ENCODE results near the gene RIBC1.
A peak's percentile ranks its signal among the peaks of the same experiment; 100 is the strongest.
"Not testable (repeated sequence)": the region's sequence is repeated elsewhere in the genome, so short reads cannot be mapped to it uniquely, and the experiment has no call there.

The RIBC1 gene

GRCh38 chrX:53422861-53423306 lies at the start of gene RIBC1:
TSS of gene RIBC1 (plus strand) at chrX:53422873. CDS start at chrX:53426277, 3,404 bp downstream.
- no peak for DNase-seq

DNA sequence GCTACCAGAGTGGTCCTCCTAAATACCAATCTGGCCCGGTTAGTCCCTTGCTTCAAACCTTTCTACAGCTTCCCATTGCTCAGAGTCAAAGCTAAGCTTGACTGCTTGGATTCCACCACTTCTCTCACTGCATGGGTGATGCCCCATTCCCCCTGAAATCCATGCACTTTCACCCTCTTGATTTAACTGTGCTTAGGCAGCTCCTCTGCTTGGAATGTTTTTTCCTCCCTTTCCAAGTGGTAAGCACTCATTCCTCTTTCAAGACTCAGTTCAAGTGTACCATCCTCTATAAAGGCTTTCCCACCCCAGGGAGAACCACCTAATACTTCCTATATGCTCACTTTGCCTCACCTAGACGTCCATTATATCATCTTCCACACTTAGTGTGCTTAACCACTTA lies 49.4 kb upstream of the RIBC1 start:
- DNase-seq: no peak

DNA sequence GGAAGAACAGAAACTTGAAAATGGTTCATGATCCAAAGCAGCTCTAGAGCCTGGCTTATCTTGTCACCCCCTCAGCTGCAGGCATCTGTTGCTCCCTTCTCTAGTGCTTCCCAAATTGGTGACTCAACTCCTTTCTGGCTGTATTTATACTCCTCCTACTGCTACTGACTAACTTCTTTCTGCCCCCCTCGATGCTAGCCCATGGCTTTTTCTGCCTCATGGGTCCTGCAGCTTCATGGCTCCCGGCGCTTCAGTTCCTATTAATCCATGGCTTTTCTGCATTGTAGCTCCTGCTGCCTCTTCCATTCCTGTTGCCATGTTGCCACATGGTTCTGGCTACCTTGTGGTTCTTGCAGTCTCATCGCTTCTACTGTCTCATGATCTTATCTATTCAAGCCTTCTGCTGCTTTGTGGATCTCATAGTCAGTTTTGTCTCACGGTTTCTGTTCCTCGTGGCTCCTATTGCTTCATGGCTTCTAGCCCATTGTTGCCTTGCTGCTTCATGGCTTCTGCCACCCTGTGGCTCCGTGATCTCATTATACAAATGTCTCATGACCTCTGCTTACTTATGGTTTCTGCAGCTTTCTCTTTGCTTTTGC lies 48.4 kb upstream of the RIBC1 start:
- DNase-seq: no peak

DNA sequence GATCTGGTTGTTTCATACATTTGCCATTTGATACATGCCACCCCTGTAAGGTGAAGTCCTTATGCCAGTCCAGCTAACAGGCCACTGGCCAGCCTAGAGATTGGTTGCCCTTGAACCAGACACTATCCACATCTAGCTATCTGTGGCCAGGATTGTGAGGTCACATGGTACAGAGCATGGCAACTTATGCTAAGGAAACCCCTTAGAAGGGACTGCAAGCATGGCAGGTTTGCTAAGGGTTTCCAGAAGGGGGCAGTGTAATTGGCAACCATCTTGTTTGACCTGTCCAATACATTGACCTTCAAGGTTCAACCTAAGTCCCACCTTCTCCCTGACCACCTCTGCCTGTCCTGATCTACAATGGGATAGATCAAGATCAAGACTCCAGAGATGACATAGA lies 47.8 kb upstream of the RIBC1 start:
- DNase-seq: no peak

GRCh38 chrX:53376888-53377287 lies 45.8 kb upstream of the RIBC1 start:
- DNase-seq: no peak

- DNase-seq: no peak
Measured at GRCh38 chrX:53377464-53377863, 45.2 kb upstream of the RIBC1 start.

GRCh38 chrX:53379008-53379710 lies 43.5 kb upstream of the RIBC1 start:
- no peak for DNase-seq

DNA sequence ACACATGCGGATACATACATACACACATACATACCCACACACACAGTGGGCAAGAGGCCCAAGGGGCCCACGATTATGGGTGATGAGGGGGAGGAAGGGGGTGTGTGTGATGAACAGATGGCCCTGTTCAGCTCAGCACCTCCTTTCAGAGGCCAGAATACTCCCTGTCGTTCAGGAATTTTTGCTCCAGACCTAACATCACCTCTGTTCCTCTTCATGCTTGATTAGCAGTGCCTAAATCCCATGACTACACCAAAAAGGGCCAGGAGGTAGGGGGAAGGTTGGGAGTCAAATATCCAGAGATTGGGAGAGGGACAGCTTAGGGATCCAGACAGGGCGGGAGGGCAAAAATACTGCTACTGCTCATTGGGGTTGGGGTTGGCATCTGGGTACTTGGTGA lies 42.9 kb upstream of the RIBC1 start:
- DNase-seq: no peak

GRCh38 chrX:53383376-53384076 lies 39.1 kb upstream of the RIBC1 start:
- DNase-seq: no peak

DNA sequence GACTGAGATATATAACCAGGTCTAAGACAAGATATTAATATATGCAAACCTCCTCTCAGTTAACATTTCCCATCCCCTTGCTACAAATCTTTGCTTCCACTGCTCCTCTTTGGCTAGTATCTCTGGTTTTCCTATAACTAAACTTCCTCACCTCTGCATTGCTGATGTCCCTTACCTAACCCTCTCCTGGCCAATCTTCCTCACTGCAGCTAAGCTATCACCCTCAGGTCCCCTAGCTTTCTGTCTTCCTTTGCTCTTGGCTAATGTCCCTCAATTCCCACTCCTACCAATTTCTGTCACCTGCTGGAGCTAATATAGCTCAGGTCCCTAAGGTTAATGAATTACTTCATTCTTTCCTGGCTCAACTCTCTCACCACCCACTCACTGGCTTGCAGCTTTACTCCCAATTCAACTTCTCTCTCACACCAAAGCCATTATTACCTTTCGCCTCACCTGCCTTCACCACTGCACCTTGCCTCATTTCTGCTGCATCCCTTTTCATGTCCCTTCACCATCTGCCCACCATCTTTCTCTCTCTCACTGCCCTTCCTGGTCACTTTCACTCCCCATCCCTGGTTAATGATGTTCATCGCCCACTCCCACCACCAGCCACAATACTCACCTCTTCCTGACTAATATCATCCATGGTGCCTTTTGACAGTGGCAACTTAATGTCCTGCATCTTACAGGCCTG lies 26.9 kb upstream of the RIBC1 start:
- DNase-seq: no peak

DNA sequence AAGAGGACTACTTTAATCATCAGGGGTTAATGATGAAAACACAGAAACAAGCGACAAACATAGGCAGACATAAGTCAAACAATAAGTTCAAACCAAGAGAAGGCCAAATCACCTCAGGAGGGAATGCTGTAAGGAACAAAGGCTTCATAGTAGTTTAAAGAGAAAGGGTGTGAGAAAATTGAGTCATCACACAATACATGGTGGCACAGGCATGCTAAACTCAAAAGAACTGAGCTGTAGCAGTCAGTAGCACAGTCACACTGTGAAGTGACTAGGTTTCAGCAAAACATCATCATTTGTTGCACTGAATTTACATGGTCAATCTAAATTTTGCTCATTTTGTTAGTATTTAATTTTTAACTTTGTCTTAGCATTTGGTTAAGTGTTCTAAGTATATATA lies 24.5 kb upstream of the RIBC1 start:
- DNase-seq: no peak

DNA sequence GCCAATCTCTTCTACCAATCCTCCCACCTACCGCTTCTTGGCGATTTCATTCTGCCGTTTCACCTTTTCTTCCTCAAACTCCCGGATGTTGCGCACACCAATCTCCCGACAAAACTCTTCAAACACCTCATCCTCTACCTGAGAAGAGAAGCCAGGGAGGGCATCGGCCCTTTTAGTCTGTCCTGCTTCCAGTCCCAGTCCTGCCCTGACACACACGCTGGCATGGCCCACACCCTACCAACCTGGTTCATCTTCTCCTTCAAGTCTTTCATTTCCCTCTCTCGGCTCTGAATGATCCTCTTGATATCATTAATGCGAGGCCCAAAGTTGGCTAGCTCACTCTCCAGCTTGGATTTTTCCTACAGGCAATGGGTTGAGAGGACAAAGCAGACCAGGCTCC lies 19.1 kb upstream of the RIBC1 start:
- DNase-seq: no peak

- DNase-seq: no peak
Measured at GRCh38 chrX:53412446-53412845, 10.2 kb upstream of the RIBC1 start.

DNA sequence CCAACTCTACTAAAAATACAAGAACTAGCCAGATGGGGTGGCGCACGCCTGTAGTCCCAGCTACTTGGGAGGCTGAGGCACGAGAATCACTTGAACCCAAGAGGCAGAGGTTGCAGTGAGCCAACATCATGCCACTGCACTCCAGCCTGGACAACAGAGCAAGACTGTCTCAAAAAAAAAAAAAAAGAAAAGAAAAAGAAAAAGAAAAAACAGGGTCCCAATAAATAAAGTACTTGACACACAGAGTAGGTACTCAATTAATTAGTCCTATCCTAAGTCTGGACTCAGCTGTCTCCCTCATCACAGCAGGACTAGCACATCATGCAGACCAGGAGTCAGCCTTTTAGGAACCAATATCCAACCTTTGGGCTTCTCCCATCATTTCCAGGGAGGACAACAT lies 2.3 kb upstream of the RIBC1 start:
- not testable (repeated sequence) for DNase-seq

DNA sequence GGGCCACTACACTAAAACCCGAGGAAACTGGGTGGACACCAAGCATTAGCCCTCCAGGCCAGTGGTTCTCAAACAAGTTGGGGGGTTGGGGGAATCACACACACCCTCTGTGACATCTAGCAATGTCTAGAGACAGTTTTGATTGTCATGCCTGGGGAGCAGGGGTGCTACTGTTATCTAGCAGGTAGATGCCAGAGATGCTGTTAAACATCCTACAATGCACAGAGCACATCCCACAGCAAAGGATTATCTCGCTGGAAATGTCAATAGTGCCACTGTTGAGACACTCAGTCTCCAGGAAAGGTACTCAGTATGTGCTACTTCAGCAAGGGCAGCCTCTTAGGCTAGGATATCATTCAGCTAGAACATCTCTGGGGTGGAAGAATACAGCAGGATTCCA lies 1.5 kb upstream of the RIBC1 start:
- DNase-seq: no peak

DNA sequence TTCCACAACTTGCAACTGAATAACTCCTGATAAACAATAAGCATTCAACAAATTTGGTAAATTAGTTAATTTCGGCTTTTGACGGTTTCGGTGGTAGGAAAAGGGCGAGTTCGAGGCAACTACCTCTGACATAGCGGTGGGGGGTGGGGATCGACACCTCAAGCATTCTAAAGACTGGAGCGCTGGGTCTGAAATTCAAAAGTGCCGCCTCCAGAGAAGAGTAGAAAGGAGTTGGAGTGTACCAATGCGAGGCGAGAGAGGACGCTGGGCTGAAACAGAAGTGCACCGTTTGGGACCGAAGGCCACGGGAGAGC lies 944 bp upstream of the RIBC1 start:
- DNase-seq: no peak

DNA sequence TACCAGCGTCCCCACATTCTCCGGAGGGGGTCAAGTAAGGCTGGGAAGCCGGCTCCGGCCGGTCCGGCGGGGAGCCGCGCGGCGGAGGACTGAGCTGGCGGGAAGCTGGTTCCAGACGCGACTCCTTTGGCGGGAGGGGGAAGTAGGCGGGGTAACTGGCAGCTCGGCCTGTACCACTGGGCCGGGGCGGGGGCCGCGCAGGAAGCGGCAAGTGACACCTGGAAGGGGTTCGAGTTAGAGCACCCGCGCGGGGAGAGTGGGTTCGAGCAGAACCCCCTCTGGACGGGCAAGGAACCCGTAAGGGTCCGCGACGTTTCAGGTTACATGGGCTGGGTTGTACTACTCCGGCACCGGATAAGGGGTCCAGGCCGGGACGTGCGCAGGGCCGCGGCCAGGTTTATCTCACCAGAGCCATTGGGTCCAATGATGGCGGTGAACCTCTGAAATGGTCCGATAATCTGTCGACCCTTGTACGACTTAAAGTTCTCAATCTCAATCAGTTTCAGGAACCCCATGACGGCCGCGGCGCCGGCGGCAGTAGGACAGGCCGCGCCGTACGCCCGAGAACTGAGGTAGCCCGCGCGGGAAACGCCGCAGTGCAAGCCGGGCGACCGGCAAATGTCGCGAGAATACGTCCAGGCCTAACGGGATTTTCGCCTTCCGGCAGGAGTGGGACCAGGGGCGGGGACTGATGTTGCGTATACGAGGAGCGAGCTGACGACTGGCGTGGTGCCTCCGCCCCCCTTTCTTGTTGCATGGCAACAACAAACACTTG lies 400 bp upstream of the RIBC1 start, which contains the start of gene SMC1A:
Gene SMC1A, minus strand, starts transcription at position 569 of the 775 bp plus-strand sequence. Its CDS starts 54 bp downstream, at position 515.
- peak; percentile 97 for DNase-seq

- DNase-seq: no peak
Measured at GRCh38 chrX:53429755-53430154, 7.1 kb downstream of the RIBC1 start.

- no peak for DNase-seq
Measured at GRCh38 chrX:53430231-53430630, 7.6 kb downstream of the RIBC1 start.

GRCh38 chrX:53433651-53434639 lies 11.3 kb downstream of the RIBC1 start, which contains the start of gene HSD17B10:
TSS of gene HSD17B10 (minus strand) at chrX:53434370. CDS start at chrX:53434345, 25 bp downstream.
- peak; percentile 87 for DNase-seq

DNA sequence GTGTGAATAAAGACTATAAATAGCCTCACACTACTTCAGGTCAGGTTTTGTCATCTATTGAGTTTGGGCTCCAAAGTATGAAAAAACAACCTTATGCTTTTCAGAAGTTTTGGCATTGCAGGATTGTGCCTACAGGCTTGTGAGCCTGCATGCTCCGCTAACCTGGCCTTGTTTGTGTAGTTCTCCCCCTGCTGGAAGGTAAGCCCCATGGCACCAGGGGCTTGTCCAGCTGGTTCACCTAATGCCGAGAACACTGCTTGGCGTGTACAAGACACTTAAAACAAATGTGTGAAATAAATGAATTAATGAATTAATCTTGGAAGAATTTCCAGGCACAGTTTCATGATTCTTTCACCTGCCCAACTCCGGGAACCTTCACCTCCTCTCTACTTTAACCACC lies 13.3 kb downstream of the RIBC1 start:
- DNase-seq: peak; percentile 76
